ENCODE measurements around the gene ZGPAT.

- no peak for TF ChIP-seq EZH2 (IDR thresholded peaks at IDR 0.05)
- no peak for TF ChIP-seq POLR2AphosphoS5 (IDR thresholded peaks at IDR 0.05; ENCODE audit: borderline replicate concordance, low read depth, low read length)
These were observed 49.1 kb upstream of the ZGPAT start for GRCh38 chr20:63658749-63659187.

Measured in SK-N-MC (cell line).